Measurements from ENCODE around the gene PARP1.
"Not testable (repeated sequence)": the region's sequence is repeated elsewhere in the genome, so short reads cannot be mapped to it uniquely, and the experiment has no call there.

Gene PARP1

DNA sequence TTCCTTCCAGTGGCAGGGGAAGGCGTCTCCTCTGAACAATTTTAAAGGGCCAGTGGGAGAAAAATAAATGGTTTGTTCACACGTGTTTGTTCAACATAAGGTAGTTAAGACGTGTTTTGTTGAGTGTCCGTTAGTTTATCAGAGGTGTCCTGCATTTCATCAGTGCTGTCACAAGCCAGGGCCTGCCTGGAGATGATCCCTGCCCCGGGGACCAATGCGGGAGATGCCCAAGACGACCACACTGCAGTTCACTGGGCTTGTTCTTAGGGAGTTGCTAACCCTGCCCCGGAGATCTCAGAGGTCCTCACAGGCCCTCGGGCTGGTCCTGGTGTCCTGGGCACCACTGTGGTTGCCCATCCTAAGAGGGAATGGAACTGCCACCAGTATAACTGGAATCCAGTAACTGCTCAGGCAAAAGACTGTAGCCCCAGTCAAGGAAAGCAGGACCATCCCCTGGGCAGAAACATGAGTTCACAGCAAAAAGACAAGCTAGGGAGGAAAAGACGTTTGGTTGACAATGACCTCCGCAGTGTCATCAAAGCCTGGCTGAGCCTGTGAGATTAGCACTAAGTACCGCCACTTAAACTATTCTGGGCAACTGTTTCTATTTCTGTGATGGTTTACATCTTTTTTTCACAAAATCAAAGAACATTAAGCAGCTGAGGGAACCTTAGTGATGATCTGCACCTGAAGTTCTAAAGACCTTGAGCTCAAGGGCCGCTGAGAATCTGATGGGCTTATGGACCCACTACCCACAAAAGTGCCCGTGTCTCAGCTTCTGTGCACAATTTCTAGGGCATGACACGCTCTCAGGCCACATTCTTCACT lies 54.0 kb downstream of the PARP1 start:
- DNase-seq (ENCODE audit: low read depth, low spot score): no peak

GRCh38 chr1:226351709-226352108 lies 56.2 kb downstream of the PARP1 start:
- no peak for DNase-seq (ENCODE audit: low read depth, low spot score)

DNA sequence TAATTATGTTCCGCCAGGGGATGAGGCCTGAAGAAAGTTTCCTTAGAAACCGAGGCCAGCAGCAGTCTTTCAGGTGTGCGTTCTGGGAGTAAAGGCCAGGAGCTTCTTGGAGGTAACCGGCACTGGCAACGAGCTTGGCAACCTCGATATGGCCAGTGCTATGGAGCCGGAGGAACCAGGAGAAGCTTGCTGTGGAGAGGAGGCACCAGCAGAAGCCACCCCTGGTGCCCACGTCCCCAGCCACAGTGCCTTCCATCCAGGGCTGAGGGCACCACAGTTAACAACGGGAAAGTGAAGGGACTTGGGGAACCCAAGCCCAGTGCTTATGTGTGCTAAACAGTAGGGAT lies 57.4 kb downstream of the PARP1 start:
- no peak for DNase-seq (ENCODE audit: low read depth, low spot score)

DNA sequence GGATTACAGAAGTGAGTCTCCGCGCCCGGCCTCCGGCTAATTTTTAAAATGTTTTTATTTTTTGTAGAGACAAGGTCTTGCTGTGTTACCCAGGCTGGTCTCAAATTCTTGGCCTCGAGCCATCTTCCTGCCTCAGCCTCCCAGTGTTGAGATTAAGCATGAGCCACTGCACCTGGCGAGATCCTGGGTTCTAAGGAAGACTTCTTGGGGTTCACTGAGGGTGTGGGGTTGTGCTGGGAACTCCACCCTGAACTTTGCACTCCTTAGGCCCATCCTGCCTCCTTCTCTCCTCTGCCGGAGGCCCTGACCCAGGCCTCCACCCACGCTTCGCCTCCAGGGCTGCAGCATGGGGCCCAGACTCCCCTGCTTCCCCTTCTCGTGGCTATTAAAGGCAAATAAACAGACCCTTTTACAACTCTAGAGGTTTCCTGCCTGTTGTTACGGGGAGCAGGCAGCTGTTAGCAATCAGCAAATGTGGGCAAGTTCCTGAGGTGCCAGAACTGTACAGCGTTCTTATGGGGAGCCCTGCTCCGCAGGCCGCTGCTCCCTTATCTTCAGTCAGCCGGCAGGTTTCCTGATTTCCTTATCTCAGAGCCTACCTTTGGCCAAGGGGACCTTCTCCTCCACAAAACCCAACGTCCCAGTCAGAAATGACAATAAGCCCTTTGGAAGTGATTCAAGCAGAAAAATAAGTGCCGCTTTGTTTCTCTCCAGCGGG lies 57.9 kb downstream of the PARP1 start:
- no peak for DNase-seq (ENCODE audit: low read depth, low spot score)

- DNase-seq (ENCODE audit: low read depth, low spot score): no peak
Observed at GRCh38 chr1:226349081-226349480, 58.8 kb downstream of the PARP1 start.

DNA sequence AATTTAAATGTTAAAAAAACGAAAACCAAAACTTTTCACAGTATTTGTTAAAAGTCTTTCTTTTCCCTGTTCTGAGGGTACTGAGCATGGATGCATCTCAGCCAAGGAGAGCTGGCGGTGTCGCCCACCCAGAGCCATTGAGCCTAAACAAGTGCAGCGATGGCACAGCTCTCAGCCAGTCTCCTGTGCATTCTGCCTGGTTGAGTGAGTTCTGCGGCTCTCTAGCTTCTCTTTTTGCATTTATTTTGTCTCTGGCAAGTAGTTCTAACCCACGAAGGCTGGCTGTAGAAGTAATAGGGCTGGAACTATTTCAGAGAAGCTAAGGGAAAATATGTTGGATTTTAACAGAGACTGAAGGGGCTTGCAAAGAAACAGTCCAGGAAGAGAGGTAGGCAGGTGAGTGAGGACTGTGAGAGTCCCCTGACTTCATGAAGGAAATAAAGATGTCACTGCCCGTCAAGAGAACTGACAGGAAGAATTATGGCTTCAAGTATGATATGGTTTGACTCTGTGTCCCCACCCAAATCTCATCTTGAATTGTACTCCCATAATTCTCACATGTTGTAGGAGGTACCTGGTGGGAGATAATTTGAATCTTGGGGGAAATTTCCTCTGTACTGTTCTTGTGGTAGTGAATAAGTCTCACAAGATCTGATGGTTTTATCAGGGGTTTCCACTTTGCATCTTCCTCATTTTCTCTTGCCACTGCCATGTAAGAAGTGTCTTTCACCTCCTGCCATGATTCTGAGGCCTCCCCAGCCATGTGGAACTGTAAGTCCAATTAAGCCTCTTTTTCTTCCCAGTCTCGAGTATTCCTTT lies 63.2 kb downstream of the PARP1 start:
- DNase-seq (ENCODE audit: low read depth, low spot score): no peak

- DNase-seq (ENCODE audit: low read depth, low spot score): no peak
Observed at GRCh38 chr1:226342656-226343055, 65.2 kb downstream of the PARP1 start.

DNA sequence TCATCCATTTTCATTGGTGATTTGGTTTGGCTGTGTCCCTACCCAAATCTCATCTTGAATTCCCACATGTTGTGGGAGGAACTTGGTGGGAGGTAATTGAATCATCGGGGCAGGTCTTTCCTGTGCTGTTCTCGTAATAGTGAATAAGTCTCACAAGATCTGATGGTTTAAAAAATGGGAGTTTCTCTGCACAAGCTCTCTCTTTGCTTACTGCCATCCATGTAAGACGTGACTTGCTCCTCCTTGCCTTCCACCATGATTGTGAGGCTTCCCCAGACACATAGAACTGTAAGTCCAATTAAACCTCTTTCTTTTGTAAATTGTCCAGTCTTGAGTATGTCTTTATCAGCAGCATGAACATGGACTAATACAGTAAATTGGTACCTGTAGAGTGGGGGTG lies 67.8 kb downstream of the PARP1 start:
- DNase-seq (ENCODE audit: low read depth, low spot score): not testable (repeated sequence)

- DNase-seq (ENCODE audit: low read depth, low spot score): no peak
Observed at GRCh38 chr1:226337276-226337875, 70.5 kb downstream of the PARP1 start.

DNA sequence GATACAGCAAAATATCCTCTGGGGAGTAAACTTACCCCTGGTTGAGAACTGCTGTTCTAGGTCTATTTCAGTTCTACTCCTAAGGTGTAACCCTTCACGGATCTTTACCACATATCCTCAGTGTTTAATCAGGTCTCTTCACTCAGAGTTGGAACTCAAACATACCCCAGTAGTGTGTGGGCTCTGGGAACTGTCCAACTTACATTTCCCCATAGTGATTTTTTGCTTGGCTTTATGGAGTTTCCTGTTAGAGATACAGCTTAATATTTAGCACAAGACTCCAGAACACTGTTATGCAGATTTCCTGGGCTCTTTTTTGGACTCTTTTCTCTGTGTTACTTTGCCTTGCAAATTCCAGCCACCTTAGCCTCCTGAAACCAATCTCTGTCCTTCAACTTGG lies 72.2 kb downstream of the PARP1 start:
- no peak for DNase-seq (ENCODE audit: low read depth, low spot score)

GRCh38 chr1:226332947-226333346 lies 74.9 kb downstream of the PARP1 start:
- DNase-seq (ENCODE audit: low read depth, low spot score): no peak

- no peak for DNase-seq (ENCODE audit: low read depth, low spot score)
Observed at GRCh38 chr1:226329237-226329636, 78.7 kb downstream of the PARP1 start.

- no peak for DNase-seq (ENCODE audit: low read depth, low spot score)
Observed at GRCh38 chr1:226327761-226328162, 80.1 kb downstream of the PARP1 start.

GRCh38 chr1:226325178-226325577 lies 82.7 kb downstream of the PARP1 start:
- DNase-seq (ENCODE audit: low read depth, low spot score): no peak

DNA sequence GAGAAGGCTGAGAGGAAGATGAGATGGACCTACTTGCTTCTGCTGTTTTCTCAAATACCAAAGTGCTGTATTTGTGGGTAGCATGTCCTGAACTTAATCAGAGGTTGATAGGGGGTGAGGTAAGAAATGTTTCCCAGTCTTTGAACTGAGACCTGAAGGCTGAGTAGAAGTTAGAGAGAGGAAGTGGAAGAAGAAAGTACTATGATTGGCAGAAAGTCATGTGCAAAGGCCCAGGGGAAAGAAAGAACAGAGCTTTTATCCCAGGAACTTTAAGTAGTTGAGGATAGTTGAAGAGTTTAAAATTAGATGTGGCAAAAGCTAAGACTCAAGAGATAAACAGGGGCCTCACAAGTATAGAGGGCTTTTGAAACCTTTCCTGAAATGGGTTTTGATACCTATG lies 83.4 kb downstream of the PARP1 start:
- DNase-seq (ENCODE audit: low read depth, low spot score): no peak

GRCh38 chr1:226322986-226323385 lies 84.9 kb downstream of the PARP1 start:
- DNase-seq (ENCODE audit: low read depth, low spot score): no peak

DNA sequence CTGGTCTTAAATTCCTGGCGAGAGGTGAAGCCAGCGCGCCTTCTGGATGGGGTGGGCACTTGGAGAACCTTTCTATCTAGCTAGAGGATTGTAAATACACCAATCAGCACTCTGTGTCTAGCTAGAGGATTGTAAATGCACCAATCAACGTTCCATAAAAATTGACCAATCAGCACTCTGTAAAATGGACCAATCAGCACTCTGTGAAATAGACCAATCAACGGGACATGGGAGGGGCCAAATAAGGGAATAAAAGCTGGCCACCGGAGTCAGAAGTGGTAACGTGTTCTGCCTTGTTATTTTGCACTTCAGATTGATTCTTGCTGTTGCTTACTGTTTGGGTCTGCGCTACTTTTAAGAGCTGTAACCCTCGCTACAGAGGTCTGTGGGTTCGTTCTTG lies 87.0 kb downstream of the PARP1 start:
- DNase-seq (ENCODE audit: low read depth, low spot score): no peak

DNA sequence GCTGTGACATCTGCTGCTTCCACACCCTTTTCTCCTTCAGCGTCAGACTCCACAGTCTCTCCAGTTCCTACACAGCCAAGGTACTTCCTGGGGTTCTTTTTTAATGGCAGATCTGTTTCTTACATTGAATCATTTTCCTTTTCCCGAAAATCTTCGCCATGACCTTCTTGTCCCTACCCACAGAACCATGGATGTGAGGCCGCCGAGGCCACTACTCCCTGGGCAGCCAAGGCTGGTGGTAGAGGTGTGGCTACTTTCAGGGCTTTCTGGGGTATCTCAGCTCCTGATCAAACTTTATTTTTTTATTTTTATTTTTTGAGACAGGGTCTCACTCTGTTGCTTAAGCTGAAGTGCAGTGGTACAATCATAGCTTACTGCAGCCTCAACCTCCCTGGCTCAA lies 89.4 kb downstream of the PARP1 start:
- DNase-seq (ENCODE audit: low read depth, low spot score): no peak

DNA sequence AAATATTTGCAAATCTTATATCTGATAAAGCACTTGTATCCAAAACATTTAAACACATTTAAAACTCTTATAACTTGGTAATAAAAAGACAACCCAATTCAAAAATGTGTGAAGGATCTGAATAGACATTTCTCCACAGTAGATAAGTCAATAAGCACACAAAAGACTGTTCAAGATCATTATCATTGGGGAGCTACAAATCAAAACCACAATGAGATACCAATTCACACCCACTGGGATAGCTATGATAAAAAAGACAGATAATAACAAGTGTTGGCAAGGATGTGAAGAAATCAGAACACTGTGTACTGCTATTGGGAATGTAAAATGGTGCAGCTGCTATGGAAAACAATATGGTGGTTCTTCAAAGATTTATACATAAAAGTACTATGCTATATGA lies 93.8 kb downstream of the PARP1 start:
- DNase-seq (ENCODE audit: low read depth, low spot score): no peak

DNA sequence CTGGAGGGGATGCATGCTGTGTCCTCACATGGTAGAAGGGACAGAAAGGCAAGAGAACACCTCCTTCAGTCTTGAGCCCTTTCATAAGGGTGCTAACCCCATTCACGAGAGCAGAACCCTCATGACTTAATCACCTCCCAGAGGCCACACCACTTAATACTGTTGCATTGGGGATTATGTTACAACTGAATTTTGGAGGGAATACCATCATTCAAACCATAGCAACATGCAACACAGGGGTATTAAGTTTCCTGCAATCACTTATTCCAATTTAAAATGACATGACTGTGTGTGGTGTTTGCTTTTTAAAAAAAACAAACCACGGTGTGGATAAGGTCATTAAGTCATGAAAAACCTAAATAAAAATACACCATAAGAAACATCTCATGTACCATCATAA lies 95.8 kb downstream of the PARP1 start:
- DNase-seq (ENCODE audit: low read depth, low spot score): no peak

GRCh38 chr1:226311376-226311775 lies 96.5 kb downstream of the PARP1 start:
- DNase-seq (ENCODE audit: low read depth, low spot score): no peak
